Measurements from ENCODE around the gene RELL1.

Gene RELL1

GRCh38 chr4:37641886-37642849 lies 44.0 kb downstream of the RELL1 start:
- FAIRE-seq (no peak), DNase-seq (ENCODE audit: extremely low spot score, insufficient read length, low read depth) (no peak)

- DNase-seq (ENCODE audit: extremely low spot score, insufficient read length, low read depth), result no peak
- FAIRE-seq, result no peak
Measured at GRCh38 chr4:37641352-37641751, 44.8 kb downstream of the RELL1 start.

DNA sequence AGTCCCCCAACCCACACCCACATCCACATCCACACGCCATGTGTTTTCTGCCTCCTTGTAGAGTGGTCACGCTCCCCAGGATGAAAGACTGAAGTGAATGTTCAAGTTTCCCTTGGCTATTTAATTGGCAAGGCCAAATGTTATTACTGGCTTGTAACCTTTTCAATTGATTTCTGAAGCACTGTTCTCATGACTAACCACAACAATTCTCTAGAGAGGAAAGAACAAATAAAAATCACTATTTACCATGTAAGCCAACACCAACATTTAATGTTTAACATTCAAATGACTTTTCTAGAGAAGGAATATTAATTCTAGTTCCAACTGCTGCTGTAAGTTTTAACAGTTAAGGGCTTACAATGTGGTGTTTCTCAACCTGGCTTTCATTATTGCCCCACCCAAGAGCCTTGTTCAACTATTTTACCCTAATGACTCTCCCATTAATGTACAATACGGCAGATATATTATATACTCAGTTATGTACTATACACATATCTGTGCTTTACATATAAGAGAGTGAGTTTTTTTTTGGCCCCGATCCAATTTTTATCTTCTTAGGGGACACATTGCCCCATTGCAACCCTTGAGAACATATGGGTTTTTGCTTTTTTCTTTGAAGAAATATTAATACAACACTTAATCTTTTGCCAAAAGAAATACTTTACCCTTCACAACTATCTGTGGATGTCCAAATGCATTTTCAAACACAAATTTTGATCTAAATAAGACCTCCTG lies 46.5 kb downstream of the RELL1 start:
- no peak for DNase-seq (ENCODE audit: extremely low spot score, insufficient read length, low read depth)
- no peak for FAIRE-seq

GRCh38 chr4:37635155-37635554 lies 51.0 kb downstream of the RELL1 start:
- FAIRE-seq (no peak), DNase-seq (ENCODE audit: extremely low spot score, insufficient read length, low read depth) (no peak)

DNA sequence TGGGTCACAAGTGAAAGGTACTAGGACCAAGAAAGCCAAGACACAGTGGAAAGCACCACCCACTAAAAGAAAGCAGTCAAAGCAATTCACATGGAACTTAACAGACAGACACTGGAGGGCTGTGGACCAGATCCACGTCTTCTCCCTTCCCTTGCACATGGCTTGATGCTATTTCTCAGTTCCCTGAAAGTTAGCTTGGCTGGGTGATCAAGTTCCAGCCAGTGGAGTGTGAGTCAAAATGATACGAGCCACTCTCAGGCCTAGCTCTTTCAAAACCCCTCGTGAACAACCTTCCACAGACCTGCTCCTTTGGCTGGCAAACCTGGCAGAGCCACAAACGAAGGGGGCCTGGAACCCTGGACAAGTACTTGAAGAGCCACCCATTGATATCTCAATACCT lies 52.0 kb downstream of the RELL1 start:
- FAIRE-seq, result peak; percentile 5
- DNase-seq (ENCODE audit: extremely low spot score, insufficient read length, low read depth), result no peak

GRCh38 chr4:37632836-37633235 lies 53.3 kb downstream of the RELL1 start:
- FAIRE-seq, result no peak
- DNase-seq (ENCODE audit: extremely low spot score, insufficient read length, low read depth), result no peak

GRCh38 chr4:37631551-37631950 lies 54.6 kb downstream of the RELL1 start:
- DNase-seq (ENCODE audit: extremely low spot score, insufficient read length, low read depth), result no peak
- no peak for FAIRE-seq

DNA sequence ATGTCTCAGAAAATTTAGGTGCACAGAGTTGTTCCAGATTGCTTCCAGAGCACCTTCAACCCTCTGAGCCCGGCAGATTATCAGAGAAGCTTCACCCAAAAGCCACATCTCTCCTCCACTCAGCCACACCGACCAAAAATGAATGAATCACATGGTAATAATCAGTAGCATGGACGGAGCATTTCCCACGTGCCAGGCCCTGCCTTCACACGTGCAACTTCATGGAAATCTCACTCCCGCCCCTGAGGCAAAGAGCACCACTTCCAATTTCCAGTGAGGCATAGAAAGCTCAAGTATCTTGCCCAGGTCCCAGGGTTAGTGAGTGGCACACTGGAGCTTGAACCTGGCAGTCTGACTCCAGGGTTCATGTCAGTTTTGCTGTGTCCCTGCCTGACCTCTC lies 56.5 kb downstream of the RELL1 start:
- FAIRE-seq (no peak), DNase-seq (ENCODE audit: extremely low spot score, insufficient read length, low read depth) (no peak)

DNA sequence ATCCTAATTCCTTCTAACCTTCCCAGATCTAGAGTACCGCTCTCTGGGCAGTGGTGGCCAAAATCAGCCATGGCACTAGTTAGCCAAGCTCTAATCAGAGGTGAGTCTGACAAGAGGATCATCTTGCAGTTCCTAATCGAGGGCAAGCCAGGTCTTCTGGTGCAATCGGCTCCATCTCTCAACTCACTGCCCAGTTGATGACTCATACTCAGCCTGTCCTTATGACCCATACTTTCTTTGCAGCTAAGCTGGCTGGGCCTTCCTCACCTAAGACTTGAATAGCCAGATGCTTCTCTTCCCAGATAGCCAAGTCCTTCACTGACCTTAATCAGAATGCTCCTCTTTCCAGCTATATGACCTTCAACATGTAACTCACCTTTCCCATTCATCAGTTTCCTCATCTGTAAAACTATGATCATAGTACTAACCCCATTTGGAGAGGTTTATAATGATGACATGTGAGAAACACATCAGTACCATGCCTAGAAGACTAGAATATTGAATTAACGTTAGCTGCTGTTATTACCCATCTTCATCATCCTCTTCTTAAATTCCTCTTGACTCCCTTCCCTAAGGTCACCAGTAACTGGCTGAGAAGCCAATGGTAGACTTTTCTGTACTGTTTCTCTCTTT lies 57.1 kb downstream of the RELL1 start:
- no peak for FAIRE-seq
- no peak for DNase-seq (ENCODE audit: extremely low spot score, insufficient read length, low read depth)

- no peak for FAIRE-seq
Measured at GRCh38 chr4:37627263-37627662, 58.9 kb downstream of the RELL1 start.

GRCh38 chr4:37625499-37625898 lies 60.7 kb downstream of the RELL1 start:
- no peak for DNase-seq (ENCODE audit: extremely low spot score, insufficient read length, low read depth)

More at GRCh38 chr4:37627263-37627662, 58.9 kb downstream of the RELL1 start:
- DNase-seq (ENCODE audit: extremely low spot score, insufficient read length, low read depth), result no peak

DNA sequence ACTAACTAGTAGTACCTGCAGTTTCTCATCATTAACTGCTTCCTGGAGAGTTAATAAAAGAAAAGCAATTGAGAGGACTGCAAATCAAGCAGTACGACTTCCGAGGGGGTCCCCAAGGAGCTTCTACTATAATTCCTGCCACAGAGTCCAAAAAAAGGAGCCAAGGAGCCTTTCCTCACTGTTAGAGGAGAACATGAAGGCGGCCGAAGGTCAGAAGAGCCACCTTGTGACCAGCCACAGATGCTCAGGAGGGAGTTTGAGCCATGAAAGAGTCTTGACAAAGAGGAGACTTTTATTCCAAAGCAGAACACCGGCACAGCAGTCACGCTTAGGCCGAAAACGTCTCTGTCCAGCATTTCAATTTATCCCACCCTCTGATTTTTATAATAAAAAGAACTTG lies 62.2 kb downstream of the RELL1 start:
- DNase-seq (ENCODE audit: extremely low spot score, insufficient read length, low read depth) (no peak), FAIRE-seq (no peak)

More at GRCh38 chr4:37625499-37625898, 60.7 kb downstream of the RELL1 start:
- no peak for FAIRE-seq

- FAIRE-seq (no peak), DNase-seq (ENCODE audit: extremely low spot score, insufficient read length, low read depth) (no peak)
Measured at GRCh38 chr4:37623125-37623524, 63.1 kb downstream of the RELL1 start.

GRCh38 chr4:37620176-37620575 lies 66.0 kb downstream of the RELL1 start:
- no peak for FAIRE-seq
- no peak for DNase-seq (ENCODE audit: extremely low spot score, insufficient read length, low read depth)

GRCh38 chr4:37615720-37616063 lies 70.5 kb downstream of the RELL1 start:
- no peak for DNase-seq (ENCODE audit: extremely low spot score, insufficient read length, low read depth)
- no peak for FAIRE-seq

DNA sequence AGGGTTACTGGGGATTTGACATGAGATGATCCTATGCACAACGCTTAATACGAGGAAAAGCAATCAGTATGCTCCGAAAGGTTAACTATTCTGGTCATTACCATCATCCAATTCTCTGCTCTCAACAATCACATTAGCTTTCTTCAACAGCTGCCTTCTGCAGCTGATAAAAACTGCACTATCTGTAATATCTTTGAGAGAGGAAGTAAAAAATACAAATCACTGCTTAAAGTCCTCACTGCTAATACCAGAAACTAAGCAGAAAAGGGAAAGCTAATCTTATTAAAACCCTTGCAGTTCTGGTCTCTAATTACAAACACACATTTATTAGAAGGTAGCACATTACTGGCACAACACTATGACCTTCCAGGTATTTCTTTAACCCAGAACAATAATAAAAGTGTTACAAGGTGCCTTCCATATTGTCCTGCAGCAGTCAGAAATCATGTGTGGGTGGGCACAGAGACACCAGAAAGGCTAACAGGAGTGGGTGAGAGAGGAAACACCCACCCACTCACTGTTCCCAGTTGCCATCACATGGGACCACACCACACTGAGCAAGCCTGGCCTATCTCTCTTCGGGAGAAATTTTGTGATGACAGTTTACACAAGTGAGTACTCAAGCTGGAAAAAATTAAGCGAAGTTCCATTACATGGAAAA lies 71.0 kb downstream of the RELL1 start:
- FAIRE-seq (no peak), DNase-seq (ENCODE audit: extremely low spot score, insufficient read length, low read depth) (no peak)

DNA sequence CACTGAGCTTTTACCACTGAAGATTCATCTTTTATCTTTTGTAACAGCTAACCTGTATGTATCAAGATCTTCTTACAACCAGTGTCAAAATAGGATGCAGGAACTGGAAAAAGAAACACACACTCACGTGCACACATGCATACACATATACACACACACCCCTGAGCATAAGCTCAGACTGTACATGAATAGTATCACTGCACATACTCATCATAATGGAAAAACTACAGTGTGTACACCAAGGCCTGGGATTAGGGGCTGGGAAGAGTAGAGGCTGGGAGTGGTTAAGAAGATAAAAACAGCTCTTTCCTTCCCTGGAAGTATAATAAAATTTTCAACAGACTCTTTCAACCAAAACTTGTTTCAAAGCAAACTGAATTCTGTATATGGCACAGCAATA lies 73.4 kb downstream of the RELL1 start:
- no peak for FAIRE-seq
- DNase-seq (ENCODE audit: extremely low spot score, insufficient read length, low read depth), result no peak

DNA sequence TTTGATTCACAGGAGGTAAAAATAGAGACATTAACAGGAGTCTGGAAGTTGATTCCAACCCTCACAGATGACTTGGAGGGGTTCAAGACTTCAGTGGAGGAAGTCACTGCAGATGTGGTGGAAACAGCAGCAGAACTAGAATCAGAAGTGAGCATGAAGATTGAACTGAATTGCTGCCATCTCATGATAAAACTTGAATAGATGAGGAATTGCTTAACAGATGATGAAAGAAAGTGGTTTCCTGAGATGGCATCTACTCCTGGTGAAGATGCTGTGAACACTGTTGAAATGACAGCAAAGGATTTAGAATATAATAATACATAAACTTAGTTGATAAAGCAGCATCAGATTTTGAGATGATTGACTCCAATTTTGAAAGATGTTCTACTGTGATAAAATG lies 76.5 kb downstream of the RELL1 start:
- no peak for FAIRE-seq
- DNase-seq (ENCODE audit: extremely low spot score, insufficient read length, low read depth), result no peak

DNA sequence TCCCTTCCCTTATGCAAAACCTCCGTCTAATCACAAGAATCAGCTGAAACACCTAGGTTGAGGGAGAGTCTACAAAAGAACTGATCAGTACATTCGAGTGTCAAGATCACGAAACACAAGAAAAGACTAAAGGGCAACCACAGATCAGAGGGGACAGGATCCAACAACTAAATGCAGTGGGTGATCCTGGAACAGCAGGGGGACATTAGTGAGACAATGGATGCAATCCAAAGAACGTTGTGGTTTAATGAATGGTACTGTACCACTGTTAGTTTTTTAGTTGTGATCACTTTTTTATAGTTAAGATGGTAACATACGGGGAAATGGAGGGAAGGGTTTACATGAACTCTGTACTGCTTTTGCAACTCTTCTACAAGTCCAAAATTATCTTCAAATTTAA lies 79.2 kb downstream of the RELL1 start:
- FAIRE-seq (no peak), DNase-seq (ENCODE audit: extremely low spot score, insufficient read length, low read depth) (no peak)

- no peak for DNase-seq (ENCODE audit: extremely low spot score, insufficient read length, low read depth)
- no peak for FAIRE-seq
Measured at GRCh38 chr4:37605843-37606565, 80.2 kb downstream of the RELL1 start.

All from GM18507 (cell line).